ENCODE data around the gene REEP1. TPM values are rescaled to one million over a fixed set of nuclear protein-coding genes. Genes with fewer than 3 reads are reported as not detected.
"Not testable (repeated sequence)": the region's sequence is repeated elsewhere in the genome, so short reads cannot be mapped to it uniquely, and the experiment has no call there.

The REEP1 gene
- total RNA-seq, 1 donor from 2014 or later, result 0.35 TPM

DNA sequence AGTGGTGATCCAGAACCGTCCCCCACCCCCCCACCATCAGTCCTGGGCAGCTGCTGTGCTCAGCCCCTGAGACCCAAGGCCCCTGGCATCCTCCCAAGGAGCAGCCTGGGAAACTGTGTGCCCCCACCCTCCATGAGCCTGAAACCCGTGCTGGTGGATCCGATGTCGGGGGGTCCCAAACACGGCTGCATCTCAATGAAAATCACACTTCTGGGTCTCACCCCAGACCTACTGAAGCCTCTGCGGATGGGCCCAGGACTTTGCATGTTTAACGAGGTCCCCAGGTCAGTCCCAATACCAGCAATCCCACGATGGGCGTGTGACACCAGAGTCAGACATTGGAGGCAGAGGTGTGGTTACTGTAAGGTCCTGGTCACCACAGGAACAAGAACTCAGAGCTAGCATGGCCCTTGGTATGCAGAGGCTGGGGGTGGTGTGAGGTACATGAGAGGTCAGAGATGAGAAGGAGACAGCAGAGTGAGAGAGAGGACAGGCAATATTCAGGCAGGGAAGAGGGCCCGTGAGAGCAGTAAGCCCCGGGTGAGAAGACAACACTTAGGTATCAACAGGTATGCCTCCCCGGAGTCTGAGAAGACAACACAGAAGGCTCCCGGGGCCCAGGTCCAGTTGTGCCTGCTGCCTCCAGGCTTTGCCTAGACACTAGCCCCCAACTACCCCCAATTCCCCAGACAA lies 105.6 kb downstream of the REEP1 start:
- TF ChIP-seq CTCF (conservative IDR thresholded peaks at IDR 0.05; ENCODE audit: low read depth, low read length), result no peak
- DNase-seq (ENCODE audit: low read depth), result no peak
- H3K4me3 ChIP-seq (ENCODE audit: low read depth, low read length), result no peak overlapping the region

DNA sequence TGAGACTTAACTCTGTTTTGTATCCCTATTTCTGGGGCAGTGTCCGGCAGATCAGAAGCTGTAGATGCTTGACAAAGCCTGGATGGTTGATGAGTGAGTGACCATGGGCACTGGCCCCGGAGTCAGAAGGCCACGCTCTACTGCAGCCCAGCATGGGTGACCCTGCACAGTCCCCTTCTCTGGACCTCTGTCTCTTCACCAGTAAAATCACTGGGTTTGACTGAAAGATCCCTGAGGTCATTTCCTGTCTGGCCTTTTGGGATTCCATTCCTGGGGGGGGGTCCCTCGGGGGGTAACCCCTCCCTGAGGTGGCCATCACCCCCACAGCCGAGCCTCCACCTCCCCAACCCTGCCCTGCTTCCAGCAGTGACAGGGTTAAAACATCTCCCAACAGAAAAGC lies 106.5 kb downstream of the REEP1 start:
- no peak for DNase-seq (ENCODE audit: low read depth)
- no peak for TF ChIP-seq CTCF (conservative IDR thresholded peaks at IDR 0.05; ENCODE audit: low read depth, low read length)
- H3K4me3 ChIP-seq (ENCODE audit: low read depth, low read length), result no peak overlapping the region

- DNase-seq (ENCODE audit: low read depth), result no peak
- no peak overlapping the region for H3K4me3 ChIP-seq (ENCODE audit: low read depth, low read length)
- no peak for TF ChIP-seq CTCF (conservative IDR thresholded peaks at IDR 0.05; ENCODE audit: low read depth, low read length)
Observed at GRCh38 chr2:86229221-86229620, 108.2 kb downstream of the REEP1 start.

DNA sequence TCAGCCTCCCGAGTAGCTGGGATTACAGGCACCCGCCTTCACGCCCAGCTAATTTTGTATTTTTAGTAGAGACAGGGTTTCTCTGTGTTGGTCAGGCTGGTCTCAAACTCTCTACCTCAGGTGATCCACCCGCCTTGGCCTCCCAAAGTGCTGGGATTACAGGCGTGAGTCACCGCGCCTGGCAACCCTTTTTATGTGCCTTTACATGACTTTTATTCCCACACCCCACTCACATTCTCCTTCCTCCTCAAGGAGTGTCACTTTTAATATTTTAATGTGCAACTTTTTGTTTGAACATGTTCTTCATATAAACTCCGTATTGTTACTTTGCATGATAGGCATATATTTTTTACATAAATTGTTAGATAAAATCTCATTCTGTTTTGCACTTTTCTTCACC lies 108.9 kb downstream of the REEP1 start:
- not testable (repeated sequence) for DNase-seq (ENCODE audit: low read depth); H3K4me3 ChIP-seq (ENCODE audit: low read depth, low read length)

GRCh38 chr2:86227685-86228084 lies 109.7 kb downstream of the REEP1 start:
- no peak for TF ChIP-seq CTCF (conservative IDR thresholded peaks at IDR 0.05; ENCODE audit: low read depth, low read length)
- DNase-seq (ENCODE audit: low read depth), result no peak
- H3K4me3 ChIP-seq (ENCODE audit: low read depth, low read length), result no peak overlapping the region

DNA sequence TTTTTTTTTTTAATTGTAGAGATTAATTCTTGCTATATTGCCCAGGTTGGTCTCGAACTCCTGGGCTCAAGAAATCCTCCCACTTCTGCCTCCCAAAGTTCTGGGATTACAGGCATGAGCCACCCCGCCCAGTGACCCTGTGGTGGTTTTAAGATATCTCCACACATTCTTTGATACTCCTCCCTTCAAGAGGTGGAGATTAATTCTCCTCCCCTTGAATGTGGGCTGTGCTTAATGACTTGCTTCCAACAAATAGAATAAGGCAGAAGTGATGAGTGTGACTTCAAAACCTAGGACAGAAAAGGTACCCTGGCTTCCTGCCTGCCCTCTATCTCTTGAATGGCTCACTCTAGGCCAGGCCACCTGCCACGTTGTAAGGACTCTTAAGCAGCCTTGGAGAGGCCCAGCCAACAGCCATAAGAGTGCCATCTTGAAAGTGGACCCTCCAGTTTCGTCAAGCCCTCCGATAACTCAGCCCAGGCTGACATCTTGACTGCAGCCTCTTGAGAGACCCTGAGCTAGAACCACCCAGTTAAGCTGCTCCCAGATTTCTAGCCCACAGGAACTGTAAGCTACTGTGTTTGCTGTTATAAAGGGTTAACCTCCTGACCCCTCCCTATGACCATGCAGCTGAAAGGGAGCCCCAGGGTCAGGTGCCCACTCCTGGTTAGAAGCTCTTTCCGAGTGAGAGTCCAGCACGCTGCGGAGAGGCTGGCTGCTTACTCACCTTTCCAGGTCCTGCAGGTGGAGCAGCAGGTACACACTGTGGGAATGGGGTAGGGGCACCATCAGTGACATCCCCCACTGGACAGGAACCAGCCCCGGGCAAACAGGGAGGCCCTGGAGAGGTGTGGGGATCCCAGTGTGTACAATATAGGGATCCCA lies 110.5 kb downstream of the REEP1 start:
- DNase-seq (ENCODE audit: low read depth), result no peak
- H3K4me3 ChIP-seq (ENCODE audit: low read depth, low read length), result no peak overlapping the region
- TF ChIP-seq CTCF (conservative IDR thresholded peaks at IDR 0.05; ENCODE audit: low read depth, low read length), result no peak

DNA sequence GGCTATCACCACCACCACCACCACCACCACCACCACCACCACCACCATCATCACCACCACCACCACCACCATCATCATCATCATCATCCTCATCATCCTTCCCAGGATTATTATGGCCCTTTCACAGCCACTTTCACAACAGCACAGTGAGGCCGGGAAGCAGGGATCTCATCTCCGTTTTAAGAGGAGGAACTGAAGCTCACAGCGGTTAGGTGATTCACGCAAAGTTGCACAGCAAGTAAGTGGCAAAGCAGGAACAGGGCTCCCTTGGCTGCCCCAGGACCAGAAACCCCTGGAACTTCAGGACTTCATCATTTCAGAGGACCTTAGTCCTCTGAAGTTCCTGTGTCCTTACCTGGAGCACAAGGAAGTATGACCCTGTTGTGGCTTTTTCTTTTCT lies 111.4 kb downstream of the REEP1 start:
- no peak overlapping the region for H3K4me3 ChIP-seq (ENCODE audit: low read depth, low read length)
- TF ChIP-seq CTCF (conservative IDR thresholded peaks at IDR 0.05; ENCODE audit: low read depth, low read length), result no peak
- no peak for DNase-seq (ENCODE audit: low read depth)
